Measurements from ENCODE around the gene GLI2.

GRCh38 chr2:120759543-120760331, 24.1 kb downstream of the GLI2 start:
- no peak for TF ChIP-seq FOXP2 (optimal IDR thresholded peaks at IDR 0.05; ENCODE audit: control extremely low read depth, extremely low read length, insufficient read depth)
- TF ChIP-seq EZH2 (IDR thresholded peaks at IDR 0.05): no peak
- no peak for TF ChIP-seq POLR2AphosphoS5 (IDR thresholded peaks at IDR 0.05; ENCODE audit: borderline replicate concordance, low read depth, low read length)
